Measurements from ENCODE around the gene EPHA5.

EPHA5 gene

GRCh38 chr4:65670331-65671031 is at the start of gene EPHA5:
Gene EPHA5 (minus strand): TSS chr4:65670489. CDS start chr4:65669742, 747 bp downstream.
- no peak for DNase-seq

- DNase-seq: no peak
These were observed 49.3 kb upstream of the EPHA5 start for GRCh38 chr4:65719635-65720034.

DNA sequence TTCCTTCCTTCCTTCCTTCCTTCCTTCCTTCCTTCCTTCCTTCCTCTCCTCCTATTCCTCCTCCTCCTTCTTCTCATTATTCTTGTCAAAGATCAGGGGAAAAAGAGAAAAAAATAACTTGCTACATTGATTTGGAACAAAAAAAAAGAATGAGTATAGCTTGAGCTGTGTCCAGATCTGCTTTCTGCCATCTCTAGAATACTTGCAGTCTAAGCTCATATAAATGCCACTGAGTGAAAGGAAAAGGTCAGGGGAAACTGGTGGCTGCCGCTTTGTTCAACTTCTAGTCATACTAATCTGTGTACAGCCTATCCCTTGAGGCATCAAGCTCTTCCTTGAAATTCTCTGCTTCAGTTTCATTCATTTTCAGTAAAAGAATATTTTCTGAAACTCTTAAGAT is 28.3 kb upstream of the EPHA5 start:
- DNase-seq: no peak

- no peak for DNase-seq
These were observed 26.1 kb upstream of the EPHA5 start for GRCh38 chr4:65696436-65696835.

GRCh38 chr4:65671372-65671771 is 1.1 kb upstream of the EPHA5 start:
- DNase-seq: no peak

- DNase-seq: no peak
These were observed 314 bp downstream of the EPHA5 start for GRCh38 chr4:65670020-65670330.

DNA sequence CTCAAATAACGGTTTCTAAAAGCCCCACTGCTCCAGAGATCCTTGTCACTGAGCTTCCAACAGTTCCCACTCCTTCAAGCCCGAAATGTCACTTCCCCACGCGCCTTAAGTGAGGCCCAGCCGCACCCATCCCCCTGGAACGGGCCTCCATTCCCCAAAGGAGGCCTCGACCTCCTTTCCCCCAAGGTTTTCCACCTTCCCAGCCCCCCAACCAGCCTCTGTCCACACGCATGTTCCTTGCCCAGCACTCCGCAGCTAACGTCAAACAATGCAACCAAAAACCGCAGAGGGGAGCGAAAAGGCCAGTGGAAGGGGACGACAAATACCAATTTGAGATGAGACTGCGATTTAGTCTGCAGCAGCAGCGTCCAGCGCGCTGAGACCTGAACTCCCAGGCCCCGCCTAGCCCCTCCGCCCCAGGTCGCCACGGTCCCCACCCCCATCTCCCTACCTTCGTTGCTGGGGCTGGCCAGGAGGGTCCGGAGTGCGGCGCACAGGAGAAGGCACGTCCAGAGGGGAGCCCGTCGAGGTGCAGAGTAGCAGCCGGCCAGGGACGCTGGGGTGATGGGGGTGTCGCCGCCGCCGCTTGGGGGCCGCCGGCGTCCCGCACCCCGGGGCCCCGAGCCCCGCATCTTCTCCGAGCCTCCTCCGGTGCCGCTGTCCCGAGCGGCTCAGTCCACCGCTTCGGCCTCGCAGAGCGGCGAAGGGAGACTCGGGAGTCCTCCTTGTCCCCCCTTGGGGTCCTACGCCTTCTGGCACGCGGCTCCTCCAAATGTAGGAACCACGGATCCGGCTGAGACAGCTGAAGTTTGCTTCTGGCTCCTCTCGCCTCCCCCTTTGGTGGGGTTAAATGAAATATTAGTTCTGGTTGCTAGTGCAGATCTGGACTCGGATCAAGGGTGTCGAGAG is 924 bp downstream of the EPHA5 start:
- no peak for DNase-seq

DNA sequence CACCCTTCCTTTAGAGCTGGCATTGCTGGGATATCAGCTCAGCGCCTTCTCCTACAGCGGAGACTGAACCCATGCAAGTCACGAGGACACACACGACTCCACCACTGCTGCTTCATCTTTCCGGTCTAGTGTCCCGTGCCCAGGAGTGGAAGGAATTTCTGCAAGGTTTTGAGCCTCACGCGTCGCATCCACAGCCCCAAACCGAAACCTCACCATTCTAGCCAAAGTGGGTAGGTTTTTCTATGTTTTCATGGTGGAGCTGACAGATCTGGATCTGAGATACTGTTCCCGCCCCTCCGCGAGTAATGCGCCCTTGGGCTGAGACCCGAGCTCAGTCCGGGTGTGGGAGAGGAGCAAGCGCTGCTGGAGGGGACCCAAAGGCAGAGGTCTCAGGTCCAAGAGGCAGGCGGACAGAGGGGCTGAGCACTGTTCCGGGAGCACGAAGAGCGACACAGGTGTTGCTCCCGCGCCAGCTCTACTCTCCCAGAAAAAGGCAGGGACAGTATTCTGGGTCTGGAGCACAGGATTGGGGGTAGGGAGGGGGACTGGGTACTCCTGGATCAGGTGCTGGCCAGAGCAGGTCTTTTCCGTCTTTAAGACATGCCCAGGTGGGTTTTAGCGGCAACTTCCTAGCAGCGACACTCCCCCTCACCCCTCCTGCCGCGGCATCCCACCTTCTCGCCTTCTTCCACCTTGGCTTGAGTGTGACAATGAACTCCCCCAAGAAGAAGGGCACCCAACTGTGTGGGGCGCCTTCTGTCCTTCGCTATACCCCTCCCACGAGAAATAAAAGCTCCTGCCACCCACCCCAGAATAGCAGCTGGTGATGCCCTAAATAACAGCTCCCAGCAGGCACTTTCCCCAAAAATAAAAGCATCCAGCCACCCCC is 1.8 kb downstream of the EPHA5 start:
- no peak for DNase-seq

- no peak for DNase-seq
These were observed 2.7 kb downstream of the EPHA5 start for GRCh38 chr4:65667506-65668041.

DNA sequence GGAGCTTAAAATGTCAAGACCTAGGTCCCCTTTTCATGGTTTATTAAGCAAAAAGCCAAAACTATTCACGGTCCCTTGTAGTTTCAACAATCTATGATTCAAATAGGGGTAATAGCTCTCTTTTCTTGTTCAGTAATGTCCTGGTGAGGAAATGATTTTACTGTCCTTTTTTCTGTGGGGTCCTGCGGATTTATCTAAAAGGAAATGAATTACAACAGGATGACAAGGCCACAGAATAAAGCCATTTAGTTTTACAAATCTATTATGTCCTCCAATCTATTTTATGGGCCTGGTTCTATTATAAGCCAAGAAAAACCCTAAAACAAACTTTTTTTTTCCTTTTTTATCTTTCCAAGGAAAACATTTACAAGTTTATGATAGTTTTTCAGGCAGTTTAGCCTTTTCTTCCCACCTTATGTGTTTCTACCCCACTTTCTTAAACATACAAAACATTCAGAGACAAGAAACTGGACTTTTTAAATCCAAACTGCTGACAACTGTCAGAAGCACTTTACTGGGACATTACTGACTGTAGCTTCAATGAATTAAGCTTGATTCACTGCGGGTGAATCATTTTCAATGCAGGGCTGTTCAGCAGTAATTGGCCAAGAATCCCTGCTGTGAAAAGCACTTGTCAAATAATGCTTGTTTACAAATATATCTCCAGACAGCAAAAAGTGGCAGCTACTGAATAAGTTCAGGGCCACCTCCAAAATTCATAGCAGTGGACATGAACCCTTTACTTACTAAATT is 4.3 kb downstream of the EPHA5 start:
- DNase-seq: no peak

DNA sequence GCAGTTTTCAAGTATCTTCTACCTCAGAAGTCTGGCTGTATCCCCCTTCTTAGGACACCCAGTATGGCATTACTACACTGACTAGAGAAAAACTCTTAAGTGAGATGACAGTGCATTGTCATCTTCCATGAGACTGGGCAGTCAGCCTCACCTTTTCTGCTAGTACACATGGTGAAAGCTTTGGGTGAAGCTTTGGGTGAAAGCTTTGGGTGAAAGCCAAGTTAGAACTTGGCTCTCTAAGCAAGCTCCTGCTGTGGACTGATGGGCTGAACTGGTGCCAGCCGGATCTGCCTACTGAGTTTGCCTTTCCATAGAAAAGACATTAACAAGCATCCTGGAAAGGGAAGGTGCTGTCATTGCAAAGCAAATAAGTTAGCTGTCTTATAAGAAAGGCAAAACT is 8.8 kb downstream of the EPHA5 start:
- DNase-seq: no peak

GRCh38 chr4:65658117-65658516 is 12.2 kb downstream of the EPHA5 start:
- no peak for DNase-seq

DNA sequence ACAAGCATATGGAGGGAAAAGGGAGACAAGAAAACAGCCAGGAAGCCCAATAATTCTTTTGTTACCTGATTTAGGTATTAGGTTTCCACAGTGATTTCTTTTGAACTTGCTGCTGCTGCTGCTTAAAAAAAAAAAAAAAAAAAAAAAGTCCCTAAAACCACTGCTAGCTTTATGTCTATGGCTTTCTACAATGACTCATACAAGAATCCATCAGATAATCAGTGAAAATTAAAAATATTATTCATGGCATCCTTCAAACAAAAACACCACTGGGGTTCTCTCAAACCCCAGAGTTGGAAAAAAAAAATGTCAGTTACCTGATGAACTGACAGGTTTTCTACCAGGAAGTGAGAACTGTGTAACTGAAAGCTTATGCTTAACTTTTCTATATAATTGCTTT is 14.3 kb downstream of the EPHA5 start:
- DNase-seq: no peak

DNA sequence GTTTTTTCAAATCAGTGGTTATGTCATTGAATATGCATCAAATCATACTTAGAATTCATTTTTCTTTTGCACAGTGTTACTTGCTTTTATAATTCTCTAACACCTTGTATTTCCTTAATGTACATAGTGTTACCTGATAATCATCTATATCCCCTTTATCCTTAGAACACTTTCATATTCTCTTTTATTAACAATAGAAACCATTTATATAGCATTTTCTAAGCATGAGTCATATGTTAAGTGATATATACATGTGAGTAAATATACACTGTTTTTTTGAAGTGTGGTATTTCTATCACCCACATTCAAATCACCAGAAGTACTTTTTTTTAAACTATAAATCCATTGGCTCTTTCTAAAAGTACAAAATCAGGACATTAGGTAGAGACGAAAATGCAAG is 15.3 kb downstream of the EPHA5 start:
- no peak for DNase-seq

DNA sequence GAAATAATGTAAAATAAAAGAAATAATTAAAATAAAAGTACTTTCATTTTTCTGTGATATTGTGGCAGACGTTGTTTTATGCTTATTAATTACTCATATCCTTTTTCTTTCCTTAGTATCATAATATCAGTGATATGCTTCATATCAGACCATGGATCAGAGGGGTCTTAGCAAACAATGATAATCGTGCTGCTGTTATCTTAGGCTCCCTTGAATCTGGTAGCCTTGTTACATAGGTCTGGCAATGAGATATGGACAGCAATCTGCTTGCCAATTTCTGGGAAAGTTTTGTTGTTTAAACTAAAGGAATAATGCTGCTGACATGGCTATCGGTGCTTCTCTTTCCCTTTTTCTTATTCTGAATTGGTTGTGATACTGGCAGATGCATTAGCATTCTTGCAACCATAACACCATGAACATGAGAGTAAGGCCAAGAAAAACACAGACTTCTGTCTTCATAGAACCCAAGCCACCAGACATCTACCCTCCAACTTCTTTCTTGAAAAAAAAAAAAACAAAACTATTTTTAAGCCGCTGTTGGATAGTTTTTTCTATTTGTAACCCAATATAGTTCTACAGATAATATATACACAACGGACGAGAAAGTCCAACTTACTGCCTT is 16.4 kb downstream of the EPHA5 start:
- no peak for DNase-seq

GRCh38 chr4:65651751-65652150 is 18.5 kb downstream of the EPHA5 start:
- DNase-seq: no peak

GRCh38 chr4:65651031-65651430 is 19.3 kb downstream of the EPHA5 start:
- DNase-seq: no peak

- DNase-seq: no peak
These were observed 24.2 kb downstream of the EPHA5 start for GRCh38 chr4:65646136-65646535.

- no peak for DNase-seq
These were observed 25.1 kb downstream of the EPHA5 start for GRCh38 chr4:65645185-65645584.

DNA sequence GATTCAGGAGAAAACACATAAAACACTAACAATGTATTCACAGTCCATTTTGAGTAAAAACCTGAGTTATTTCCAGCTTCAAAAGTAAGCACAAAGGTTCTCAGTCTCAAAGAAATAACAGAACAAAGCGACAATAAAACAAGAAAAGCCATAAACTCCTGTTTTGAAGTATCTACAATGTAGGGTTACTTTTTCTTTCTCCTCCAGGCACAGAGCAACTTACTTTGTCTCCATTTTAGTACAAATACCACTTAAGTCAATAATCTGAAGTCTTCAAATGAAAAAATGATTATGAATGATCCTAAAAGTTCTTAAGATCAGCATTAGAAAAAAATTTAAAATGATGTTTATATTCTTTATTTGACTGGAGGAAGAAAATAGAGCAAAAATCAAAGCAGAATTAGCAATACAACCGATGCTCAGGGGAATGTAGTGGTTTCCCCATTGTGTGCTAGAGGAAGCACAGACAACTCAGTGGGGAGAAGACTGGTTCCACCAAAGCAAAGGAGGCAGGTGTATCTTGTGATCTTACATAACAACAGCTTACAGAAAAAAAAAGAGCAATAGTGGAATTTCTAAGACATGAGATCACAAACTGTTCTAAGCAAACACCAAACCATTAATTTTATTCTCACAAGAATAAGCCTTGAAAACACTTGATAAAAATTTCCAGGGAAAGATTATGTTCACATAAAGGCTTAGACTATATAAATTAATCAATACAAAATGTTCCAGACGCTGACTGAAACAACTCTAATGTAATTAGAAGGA is 35.1 kb downstream of the EPHA5 start:
- DNase-seq: no peak

GRCh38 chr4:65624651-65625050 is 45.6 kb downstream of the EPHA5 start:
- DNase-seq: no peak
